ENCODE measurements around the gene MANSC1.

- TF ChIP-seq SIN3A (IDR thresholded peaks at IDR 0.05; ENCODE audit: borderline replicate concordance, insufficient read depth, low read depth, low read length) (no peak), REST (IDR thresholded peaks at IDR 0.05; ENCODE audit: insufficient read depth in 1 of 2, low read depth in 2 of 2, low read length in 1 of 2) (no peak)
Measured at GRCh38 chr12:12290206-12290605, 59.8 kb downstream of the MANSC1 start.

Data from Panc1 (cell line).